Stimulated activated CD8-positive, alpha-beta memory T cell treated with anti-CD3 and anti-CD28 coated beads, Interleukin-15, amount 100 ng/mL, for 48 hours (primary cell): Measurements from ENCODE around the gene ID4.

Source experiments
- DNase-seq, 2 donors: peaks; one replicate each; pipeline ENCODE4 v3.0.0-alpha.2; 2020; ENCODE audit warnings: low read depth in 2 of 2

Gene ID4

GRCh38 chr6:19857703-19858102, 20.5 kb downstream of the ID4 start:
- no peak for DNase-seq

DNA sequence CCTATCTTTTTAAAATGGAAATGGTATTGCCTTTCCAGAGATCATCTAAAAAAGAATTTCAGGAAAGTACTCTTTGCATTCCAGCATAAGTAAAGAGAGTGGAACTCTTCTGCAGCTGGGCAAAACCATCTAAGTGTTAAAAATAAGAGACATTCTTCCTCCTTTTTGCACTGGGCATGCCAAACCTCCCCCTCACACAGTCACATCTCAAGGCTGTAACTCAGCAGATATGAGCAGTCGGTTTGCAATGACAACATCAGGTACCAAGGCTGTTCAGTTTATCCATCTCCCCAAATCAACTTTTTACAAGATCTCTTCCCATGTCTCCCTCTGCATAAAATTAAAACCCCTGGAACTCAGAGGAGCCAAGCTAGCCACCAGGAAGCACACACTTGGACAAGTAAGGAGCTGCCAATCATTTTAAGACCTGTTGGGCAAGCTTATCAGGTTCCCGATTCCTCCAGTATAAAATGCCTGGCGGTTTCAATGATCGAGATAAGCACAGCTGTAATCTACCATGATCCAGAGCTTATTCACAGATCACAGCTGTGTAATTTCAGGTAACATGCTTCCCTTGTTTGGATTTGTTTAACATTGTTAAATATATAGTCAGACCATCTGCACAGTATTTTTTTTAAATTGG, 23.2 kb downstream of the ID4 start:
- DNase-seq, result no peak

DNA sequence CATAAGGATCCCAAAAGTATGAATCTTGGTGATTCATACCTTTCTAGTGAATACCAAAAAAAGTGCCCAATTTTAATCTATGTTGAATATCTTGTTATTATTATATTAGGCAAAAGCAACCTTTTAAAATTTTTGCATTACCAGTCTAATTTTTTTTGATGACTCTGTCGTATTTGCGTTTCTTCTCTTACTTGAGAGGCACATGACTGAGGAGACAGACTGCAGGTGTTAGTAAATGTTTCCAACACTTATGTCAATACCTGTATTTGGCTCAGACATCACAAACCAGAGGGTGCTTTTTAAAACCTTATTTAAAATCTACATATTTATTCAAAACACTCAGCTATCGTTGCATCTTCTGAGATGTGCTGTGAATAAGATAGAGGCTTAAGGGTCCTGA, 27.1 kb downstream of the ID4 start:
- DNase-seq, result no peak

DNA sequence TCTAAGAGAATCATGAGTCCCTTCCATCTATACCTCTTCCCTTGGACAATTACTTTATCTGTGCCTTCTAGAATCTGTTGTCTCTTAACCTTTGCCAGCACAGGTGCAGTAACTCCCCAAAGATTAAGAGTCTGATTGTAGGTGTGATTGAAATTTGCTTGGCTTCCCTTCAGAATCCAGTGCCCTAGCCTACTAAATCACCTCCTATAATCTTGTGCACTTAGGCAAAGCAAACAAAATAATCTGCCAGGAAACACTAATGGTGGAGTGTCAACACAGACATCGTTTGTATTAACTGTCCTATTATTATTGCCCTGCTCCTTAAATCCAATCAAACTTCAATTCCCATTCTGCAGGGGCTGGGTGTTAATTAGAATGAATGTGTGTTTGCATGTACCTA, 28.0 kb downstream of the ID4 start:
- no peak for DNase-seq

- DNase-seq, result no peak
Observed at GRCh38 chr6:19866173-19866984, 29.2 kb downstream of the ID4 start.

DNA sequence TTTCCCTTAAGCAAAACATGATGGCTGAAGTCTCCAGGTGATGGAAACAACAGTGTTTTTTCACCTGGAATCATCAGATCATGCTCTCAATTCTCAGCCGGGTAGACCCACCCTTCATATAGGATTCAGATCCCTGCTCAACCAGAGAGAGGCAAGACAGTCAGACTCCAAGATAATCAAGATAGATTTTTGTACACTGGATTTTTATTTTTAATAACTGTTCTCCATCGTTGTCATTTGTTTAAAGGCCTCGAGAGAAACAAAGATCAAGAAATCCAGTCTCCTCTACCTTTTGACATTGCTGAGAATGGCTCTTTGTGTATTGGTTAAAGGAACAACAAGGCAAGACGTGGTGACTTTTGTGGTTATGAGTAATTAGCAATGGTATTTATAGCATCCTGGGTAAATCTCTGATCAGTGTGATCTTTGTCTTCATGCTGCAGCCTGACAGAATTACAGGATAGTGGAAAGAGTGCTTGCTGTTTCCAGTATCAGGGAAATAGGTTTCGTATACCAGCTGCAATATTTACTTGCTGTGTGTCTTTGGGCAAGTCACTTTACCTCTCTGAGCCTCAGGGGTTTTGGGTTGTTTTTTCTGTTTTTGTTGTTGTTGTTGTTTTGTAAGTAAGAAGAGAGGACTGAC, 29.9 kb downstream of the ID4 start:
- no peak for DNase-seq

- no peak for DNase-seq
Observed at GRCh38 chr6:19869464-19869863, 32.3 kb downstream of the ID4 start.

DNA sequence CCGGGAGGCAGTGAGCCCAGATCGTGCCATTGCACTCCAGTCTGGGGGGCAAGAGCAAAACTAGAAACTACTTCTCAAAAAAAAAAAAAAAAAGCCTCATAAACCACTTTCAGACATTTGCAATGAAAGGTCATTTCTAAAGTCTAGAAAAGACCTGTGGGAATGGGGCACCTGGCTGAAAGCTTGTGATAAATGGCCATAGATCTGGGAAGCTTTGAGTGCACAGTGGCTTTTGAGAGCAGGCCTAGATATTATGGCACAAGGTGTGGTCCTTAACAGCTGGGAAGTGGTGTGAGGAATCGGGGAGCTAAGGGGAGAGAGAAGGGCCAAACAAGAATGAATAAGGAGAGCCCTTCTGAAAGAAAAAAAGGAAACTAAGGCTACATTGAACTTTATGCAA, 33.2 kb downstream of the ID4 start:
- DNase-seq, result no peak

DNA sequence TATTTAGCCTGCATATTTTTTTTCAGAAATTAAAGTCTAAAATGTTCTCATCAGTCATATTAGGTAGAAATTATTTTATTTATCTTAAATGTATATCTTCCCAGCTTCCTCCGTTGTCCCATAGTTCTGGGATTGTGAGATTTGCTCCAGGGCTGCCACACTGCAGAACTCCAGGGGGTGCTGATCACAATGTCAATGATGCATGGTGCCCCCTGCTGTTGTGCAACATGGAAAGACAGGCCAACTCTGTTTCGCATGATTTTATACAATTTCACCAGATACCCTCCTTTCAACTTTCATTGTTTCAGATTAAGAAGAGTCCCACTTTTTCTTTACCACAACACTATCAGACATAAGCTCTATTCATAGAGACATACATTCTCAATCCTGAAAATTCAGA, 35.9 kb downstream of the ID4 start:
- no peak for DNase-seq

- DNase-seq, result no peak
Observed at GRCh38 chr6:19876672-19877071, 39.5 kb downstream of the ID4 start.

GRCh38 chr6:19879663-19880062, 42.5 kb downstream of the ID4 start:
- no peak for DNase-seq

GRCh38 chr6:19880066-19880465, 42.9 kb downstream of the ID4 start:
- no peak for DNase-seq

DNA sequence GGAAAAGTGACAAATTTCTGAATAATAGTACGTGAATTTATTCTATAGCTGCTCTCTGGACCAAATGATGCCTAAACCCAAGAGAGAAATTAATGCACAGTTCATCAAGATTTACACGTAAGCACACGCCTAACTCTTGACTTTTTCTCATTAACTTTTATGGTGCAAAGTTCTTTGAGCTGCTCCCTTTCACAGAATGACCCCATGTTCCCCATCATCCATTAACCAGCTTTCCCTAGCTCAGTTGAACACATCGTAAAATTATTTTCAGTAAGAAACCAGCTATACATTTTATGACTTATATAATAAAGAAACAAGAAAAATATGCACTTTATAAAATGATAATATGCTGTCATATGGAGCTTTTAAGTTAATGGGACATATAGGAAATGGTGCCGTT, 54.3 kb downstream of the ID4 start:
- no peak for DNase-seq
